HG03575 (cell line): ENCODE results near the gene LDAF1.

Experiments used
- ATAC-seq: cut with Tn5 transposase; IDR thresholded peaks from one replicate; pipeline ENCODE4 v1.9.1; 2021; ENCODE audit not compliant: unreplicated experiment, insufficient number of reproducible peaks, low FRiP score; ENCODE audit errors: extremely low read depth

Gene LDAF1

DNA sequence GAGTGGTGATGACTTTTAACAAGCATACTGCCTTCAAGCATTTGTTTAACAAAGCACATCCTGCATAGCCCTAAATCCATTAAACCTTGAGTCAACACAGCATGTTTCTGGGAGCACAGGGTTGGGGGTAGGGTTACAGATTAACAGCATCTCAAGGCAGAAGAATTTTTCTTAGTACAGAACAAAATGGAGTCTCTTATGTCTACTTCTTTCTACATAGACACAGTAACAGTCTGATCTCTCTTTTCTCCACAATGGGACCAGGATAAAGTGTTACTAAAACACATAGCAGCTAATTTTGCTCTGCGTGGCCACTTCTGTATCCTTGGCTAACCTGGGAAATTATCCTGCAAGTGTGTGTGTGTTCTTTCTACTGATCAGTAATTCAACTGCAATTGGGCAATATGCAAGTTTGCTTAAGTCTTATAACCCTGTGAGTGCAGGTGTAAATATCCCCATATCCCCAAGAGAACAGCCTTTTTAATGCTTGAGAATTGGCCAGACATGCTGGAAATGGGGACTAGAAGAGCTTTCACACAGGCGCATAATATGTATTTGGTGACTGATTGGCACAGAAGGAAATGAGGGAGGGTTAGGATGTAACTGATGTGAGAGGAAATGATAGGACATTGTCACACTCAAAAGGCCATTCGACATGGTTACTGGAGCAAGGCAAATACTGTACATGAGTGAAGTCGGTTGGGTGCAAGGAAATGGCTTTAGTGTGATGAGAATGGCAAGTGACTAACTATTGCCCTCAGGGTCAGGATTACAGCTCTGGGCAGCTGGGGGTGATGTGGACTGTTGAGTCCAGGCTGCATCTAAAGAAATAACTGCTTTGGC is 64.2 kb downstream of the LDAF1 start:
- ATAC-seq, result no peak

- ATAC-seq, result no peak
Observed at GRCh38 chr16:21223787-21224186, 65.3 kb downstream of the LDAF1 start.

- ATAC-seq, result no peak
Observed at GRCh38 chr16:21224800-21225199, 66.3 kb downstream of the LDAF1 start.

GRCh38 chr16:21226749-21227148 is 68.3 kb downstream of the LDAF1 start:
- ATAC-seq, result no peak

GRCh38 chr16:21227866-21228265 is 69.4 kb downstream of the LDAF1 start:
- ATAC-seq, result no peak

DNA sequence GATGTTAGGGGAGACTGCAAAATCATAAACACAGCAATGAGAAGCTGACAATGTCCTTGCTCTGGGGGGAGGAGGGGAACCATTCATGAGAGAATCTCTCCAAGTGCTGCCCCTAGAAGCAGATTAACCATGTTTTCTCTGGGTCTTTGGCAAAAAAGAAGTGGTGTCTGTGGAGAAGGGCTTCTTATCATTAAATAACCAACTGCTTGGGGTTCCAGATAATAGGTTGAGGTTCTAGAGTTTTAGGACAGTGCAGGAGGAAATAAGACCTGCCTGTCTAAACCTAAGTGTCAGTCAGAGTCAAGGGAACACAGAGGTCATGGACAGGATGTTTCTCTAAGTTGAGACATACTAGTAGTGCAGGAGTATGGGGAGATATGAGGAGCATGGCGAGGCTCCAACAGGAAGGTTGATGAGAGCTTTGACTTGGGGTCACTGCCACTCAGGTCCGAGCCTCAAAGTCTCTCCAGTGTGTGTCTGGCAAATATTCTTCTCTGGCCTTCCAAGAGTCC is 69.9 kb downstream of the LDAF1 start:
- ATAC-seq, result no peak
